IPS-NIHi11 (cell line): ENCODE results near the gene SEMA4F.

Source experiments
- DNase-seq: peaks from one replicate; pipeline ENCODE4 v3.0.0; 2012; ENCODE audit warnings: mixed read lengths, low spot score

Gene SEMA4F

DNA sequence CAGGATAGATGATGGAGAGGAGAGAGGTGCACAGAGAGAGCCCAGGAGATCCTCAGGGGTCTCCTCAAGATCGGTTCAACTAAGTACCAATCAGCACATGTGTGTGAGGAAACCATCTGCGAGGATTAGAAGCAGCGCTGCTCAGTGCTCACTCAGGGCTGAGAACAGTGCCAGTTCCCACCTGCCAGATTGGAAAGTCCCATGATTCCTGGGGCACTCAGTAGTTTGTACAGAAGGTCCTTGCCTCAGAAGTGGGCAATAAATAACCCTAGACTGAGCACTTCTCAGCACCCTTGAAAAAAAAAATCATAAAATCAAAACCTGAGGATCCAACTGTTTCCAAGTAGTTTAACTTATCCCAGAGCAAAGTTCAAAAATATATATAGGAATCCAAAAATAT is 53.8 kb downstream of the SEMA4F start:
- no peak for DNase-seq

GRCh38 chr2:74708296-74708695 is 54.2 kb downstream of the SEMA4F start:
- no peak for DNase-seq

DNA sequence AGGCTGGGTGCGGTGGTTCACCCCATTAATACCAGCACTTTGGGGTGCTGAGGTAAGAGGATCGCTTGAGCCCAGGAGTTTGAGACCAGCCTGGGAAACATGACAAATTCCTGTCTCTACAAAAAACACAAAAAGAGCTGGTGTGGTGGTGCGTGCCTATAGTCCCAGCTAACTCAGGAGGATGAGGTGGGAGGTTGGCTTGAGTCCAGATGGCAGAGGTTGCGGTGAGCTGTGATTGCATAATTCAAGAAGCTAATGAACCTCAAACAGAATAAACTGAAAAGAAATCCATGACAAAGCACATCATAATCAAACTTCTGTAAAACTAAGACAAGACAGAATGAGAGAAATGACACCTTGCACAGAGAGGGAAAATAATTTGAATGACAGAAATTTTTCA is 54.8 kb downstream of the SEMA4F start:
- no peak for DNase-seq

DNA sequence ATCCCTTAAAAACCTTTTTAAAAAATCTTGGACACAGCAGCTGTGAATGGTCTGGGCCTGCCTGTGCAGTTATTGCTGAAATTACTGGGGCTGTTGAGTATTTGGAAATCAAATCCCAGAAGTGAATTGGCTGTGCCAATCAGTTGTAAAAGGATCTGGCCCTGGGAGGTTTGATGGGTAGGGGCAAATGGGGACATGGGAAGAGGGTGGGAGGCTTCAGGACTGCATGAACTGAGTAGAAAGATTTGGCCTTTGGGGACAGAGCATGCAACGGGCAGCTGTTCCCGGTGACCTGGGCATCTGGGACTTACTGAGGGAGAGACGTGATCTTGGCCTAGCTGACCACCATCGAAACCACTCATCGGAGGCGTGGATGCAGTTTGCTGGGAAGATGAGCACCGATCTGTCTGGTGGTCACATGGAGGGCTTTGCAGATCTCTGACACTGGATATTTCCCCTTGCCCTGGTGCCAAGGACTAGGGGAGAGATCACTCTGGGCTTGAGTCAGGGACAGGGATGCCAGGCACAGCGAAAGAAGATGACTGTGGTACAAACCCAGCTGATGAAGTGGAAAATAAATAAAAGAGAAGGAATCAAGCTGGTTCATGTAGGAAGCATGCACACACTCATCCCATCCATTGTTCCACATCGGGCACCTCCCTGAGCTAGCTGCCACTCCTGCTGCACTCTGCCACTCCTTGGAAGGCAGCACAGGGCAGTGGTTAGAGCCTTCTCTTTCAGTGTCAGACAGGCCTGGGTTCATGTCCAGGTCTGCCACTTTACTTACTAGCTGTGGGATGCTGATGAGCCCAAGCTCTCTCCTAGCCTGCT is 58.4 kb downstream of the SEMA4F start:
- no peak for DNase-seq

DNA sequence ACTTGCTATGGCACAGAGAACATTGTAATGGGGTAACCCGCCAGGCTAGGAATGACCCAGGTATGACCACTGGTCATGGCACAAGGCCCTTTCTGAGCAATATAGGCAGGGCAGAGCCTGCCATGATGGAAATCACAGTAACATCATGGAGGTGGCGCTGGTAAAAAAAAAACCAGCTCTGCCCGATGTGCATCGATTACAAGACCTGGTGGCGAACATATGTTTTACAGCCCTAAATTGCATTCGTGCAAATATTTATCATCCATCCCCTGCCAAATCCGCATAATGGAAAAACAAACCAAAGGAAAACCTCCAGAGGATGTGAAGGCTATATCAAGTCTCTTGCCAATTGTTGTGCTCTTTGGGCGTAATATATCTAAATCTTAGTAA is 60.6 kb downstream of the SEMA4F start:
- no peak for DNase-seq

GRCh38 chr2:74715081-74715791 is 61.2 kb downstream of the SEMA4F start:
- DNase-seq, result peak; percentile 92

DNA sequence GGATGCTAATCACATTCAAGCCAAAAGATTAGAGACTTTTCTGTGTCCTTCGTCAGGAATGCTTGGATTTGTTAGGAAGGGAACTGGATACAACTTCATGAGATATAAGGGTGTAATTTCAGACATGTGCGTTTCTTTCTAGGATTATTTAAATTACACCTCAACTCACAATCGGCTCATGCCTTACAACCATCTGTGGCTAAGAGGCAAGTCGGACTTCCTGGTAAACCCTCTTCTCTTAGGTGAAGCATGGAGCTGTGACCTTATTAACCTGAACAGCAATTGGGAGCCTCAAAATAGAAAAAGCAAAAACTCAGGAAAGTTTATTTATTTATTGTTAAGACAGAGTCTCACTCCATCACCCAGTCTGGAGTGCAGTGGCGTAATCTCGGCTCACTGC is 61.8 kb downstream of the SEMA4F start:
- DNase-seq, result no peak

DNA sequence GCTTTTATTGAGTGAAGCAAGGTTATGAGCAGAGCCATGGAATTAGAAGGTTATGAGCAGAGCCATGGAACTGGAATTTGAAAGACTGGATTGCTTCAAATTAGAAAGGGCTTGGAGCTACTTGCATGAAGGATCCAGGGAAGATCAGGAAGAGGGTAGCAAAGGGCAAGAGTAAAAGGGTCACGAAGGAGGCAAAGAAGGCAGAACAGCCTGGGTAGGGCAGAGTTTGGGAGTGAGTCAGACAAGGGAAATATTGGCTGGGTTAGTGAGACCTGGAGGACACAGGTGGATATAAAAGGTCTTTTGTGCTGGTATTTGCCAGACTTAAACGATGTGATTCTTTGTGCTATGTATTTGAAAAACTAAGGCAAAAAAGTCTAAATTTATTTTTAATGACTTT is 65.0 kb downstream of the SEMA4F start:
- no peak for DNase-seq

GRCh38 chr2:74721316-74721715 is 67.3 kb downstream of the SEMA4F start:
- no peak for DNase-seq

DNA sequence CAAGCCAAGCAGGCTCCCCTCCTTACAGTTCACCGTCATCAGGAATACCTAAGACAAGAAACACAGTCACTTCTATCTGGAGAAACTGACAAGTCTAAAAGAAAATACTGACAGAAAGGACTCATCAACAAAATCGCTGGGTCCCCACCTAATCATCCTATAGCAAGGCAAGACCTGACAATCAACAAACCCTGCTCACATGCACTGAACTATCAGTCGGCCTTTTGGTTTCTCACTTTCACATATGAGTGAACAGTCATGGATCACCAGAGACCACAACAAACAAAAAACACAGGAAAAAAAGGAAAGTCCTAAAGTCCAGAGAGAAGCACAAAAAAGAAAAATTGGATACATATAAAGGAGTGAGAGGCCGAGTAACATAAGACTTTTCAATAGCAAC is 70.4 kb downstream of the SEMA4F start:
- DNase-seq, result no peak

DNA sequence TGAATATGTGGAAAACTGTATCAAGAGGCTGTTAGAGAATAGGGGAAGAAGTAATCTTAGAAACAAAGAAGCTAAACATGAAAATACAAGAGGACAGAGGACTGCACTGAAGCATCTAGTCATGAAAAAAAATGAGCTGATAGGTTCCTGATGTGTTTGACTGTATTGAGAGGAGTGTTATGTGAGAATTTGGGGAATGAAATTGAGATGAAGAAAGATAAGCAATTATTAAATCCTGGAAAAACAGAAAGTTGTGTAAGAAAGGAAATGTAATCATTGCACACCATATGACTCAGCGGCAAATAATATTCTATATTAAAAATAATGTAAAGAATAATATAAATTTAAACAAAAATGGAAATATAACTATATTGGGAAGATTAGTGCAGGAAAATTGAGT is 71.2 kb downstream of the SEMA4F start:
- no peak for DNase-seq

- no peak for DNase-seq
These were observed 74.8 kb downstream of the SEMA4F start for GRCh38 chr2:74728842-74729241.

- no peak for DNase-seq
These were observed 76.5 kb downstream of the SEMA4F start for GRCh38 chr2:74730530-74730929.
